HG03354 (cell line): ENCODE data around the gene DPP10.
"Not testable (repeated sequence)": the region's sequence is repeated elsewhere in the genome, so short reads cannot be mapped to it uniquely, and the experiment has no call there.

ENCODE experiments used
- ATAC-seq: cut with Tn5 transposase; IDR thresholded peaks from one replicate; pipeline ENCODE4 v1.9.1; 2021; ENCODE audit warnings: mild to moderate bottlenecking; ENCODE audit not compliant: unreplicated experiment, poor library complexity, severe bottlenecking

The DPP10 gene

GRCh38 chr2:115299199-115299598, 856.8 kb downstream of the DPP10 start:
- no peak for ATAC-seq

- no peak for ATAC-seq
These were observed 863.3 kb downstream of the DPP10 start for GRCh38 chr2:115305712-115306111.

- ATAC-seq, result no peak
These were observed 871.7 kb downstream of the DPP10 start for GRCh38 chr2:115314119-115314518.

DNA sequence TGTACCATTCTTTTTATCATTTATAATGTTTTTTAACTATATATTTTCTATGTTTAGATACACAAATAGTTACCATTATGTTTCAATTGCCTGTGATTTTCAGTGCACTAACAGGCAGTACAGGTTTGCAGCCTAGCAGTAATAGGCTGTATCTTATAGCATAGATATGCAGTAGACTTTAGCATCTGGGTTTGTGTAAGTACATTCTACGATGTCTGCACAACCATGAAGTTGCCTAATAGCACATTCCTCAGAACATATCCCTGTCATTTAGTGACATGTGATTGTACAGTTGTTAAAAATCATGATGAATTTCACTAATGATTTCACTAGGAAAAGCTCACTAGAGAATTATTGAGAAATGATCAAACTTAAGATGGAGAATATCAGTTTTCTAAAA, 884.6 kb downstream of the DPP10 start:
- ATAC-seq, result no peak

GRCh38 chr2:115359550-115359949, 917.1 kb downstream of the DPP10 start:
- no peak for ATAC-seq

- ATAC-seq, result no peak
These were observed 921.7 kb downstream of the DPP10 start for GRCh38 chr2:115364093-115364492.

DNA sequence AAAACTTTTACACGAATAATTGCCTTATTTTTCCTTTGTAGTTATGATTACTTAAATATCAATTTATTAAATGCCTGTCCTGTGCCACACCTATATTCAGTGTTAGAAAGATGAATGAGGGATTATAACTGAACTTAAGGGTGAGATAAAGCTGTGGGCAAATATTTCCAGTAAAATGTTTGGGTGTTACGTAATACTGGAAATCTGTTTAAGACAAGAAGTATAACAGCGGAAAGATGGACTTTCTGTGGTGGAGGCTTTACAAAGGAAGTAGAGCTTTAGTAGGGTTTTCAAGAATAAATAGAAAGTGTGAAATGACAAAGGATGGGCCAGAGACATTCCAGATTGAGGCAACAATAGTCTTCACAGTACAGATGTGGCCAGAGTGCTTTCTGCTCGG, 927.0 kb downstream of the DPP10 start:
- ATAC-seq, result no peak

- ATAC-seq, result no peak
These were observed 932.5 kb downstream of the DPP10 start for GRCh38 chr2:115374981-115375380.

DNA sequence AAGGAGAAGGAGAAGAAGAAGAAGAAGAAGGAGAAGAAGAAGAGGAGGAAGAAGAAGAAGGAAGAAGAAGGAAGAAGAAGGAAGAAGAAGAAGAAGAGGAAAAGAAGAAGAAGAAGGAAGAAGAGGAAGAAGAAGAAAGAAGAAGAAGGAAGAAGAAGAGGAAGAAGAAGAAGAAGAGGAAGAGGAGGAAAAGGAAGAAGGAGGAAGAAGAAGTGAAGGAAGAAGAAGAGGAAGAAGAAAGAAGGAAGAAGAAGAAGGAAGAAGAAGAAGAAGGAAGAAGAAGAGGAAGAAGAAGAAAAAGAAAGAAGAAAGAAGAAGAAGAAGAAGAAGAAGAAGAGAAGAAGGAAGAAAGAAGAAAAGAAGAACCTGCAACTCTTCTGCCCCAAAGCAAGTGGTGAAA, 942.0 kb downstream of the DPP10 start:
- ATAC-seq, result no peak

DNA sequence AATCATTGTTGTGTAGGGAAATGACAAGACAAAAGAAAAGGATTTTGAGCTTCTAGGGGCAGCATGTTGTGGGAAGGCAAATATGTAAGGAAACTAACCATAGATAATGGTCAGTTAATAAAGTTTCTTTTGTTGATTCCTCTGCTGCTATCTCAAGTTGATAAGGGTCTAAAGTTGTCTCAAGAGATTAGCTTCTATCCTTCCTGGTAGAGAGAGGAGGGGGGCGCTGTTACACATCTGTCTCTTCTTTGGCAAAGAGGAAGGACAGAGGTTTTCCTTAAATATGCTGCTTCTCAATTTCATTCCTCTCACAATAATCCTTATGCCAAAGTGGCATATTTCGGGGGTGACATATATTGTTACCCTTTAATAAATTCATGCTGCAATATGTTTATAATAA, 944.0 kb downstream of the DPP10 start:
- ATAC-seq, result no peak

- no peak for ATAC-seq
These were observed 946.6 kb downstream of the DPP10 start for GRCh38 chr2:115389024-115389423.

DNA sequence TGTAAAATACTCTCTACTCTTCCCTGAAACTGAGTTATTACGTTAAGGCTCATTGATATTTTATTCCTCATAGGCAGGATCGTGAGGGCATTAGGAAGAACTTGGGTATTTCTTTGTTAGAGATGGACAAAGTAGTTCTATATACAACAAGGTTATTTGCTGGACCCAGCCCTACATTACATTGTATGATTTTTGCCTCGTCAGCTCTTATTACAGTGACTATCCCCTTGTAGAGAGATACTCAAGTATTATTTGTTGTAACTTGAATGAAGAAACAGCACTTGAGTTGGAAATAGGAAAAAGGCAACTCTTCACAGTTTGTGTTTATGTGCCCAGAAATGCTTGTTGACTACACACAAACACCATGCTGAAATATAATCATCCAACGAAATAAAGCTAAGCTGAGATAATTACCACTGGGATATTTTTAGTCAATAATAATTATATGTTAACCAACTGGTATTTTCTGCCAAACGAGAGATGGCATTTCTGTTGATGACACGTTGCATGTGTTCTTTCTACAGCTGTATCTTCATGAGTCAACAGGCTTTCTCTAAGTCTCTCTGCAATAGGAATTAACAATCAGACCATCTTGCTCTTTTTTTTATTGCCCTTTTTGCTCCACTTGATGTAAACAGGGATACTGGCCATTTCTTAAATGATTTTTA, 947.6 kb downstream of the DPP10 start:
- no peak for ATAC-seq

- no peak for ATAC-seq
These were observed 954.1 kb downstream of the DPP10 start for GRCh38 chr2:115396579-115396978.

GRCh38 chr2:115400940-115401339, 958.5 kb downstream of the DPP10 start:
- ATAC-seq, result no peak

DNA sequence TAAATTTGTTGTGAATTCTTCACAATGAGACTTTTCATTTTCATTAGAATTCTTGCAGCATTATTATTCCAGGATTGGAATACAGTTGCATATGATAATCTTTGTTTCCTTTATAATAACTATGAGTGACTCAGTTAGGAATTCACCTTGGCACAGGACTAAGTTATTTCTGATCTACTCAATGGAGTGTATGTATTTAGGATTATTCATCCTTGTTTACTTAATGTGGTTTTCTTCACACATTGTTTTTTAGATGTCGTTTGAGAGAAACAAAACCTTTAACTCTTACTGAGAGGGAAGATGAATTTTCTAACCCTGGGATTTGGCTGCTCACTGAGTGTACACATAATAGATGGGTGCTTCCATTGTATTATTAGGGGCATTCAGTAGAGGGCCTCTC, 970.1 kb downstream of the DPP10 start:
- ATAC-seq, result no peak

GRCh38 chr2:115413791-115414190, 971.4 kb downstream of the DPP10 start:
- ATAC-seq, result no peak

DNA sequence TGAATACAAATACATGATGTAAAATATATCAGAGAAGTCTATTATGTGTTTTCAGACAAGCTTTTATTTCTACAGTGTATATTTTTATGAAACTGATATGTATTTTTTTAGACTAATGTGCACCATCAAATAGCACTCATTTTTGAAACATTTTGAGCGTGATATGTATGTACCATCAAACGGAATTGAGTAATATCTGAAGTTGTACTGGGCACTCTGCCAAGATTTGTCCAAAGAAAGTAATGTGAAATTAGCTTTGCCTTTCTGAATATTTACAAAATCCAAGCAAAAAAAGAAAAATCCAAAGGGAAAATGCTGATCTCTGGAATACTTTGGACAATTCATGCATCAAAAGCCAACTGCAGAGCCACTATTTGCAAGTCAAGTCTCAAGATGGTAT, 972.0 kb downstream of the DPP10 start:
- no peak for ATAC-seq

DNA sequence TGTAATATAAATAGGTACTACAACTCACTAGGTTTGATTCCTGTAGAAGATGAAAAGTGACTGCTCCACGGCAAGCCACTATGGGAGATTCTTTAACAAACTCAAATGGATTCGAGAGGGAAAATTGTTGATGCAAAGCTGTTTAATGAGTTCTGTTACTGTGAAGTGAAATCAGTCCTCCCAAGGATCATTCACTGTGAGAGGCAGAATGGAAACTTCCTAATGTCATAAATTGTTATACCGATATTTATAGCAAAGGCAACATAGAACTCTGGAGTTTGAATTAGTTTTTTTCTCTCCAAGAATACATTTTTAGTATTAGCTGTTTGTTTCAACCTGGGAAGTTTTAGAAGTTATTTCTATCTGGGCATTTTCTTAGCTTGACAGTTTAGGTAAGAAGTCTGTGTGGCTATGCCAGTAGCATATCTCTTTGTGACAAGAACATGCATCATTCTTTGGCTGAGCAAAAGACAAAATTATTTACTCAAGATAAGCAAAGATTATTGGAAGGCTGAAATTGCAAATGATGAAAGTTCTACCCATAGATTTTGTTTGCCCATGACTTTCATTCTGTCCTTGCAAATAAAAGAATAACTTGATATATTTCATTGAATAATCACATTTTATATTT, 979.7 kb downstream of the DPP10 start:
- no peak for ATAC-seq

- no peak for ATAC-seq
These were observed 985.0 kb downstream of the DPP10 start for GRCh38 chr2:115427436-115427835.

- ATAC-seq, result not testable (repeated sequence)
These were observed 998.3 kb downstream of the DPP10 start for GRCh38 chr2:115440746-115441145.

- ATAC-seq, result no peak
These were observed 1001.2 kb downstream of the DPP10 start for GRCh38 chr2:115443539-115444185.
